HG03558 (cell line): ENCODE measurements around the gene UGT2B28.
"Not testable (repeated sequence)": the region's sequence is repeated elsewhere in the genome, so short reads cannot be mapped to it uniquely, and the experiment has no call there.

Experiments
- ATAC-seq: cut with Tn5 transposase; IDR thresholded peaks from one replicate; pipeline ENCODE4 v1.9.1; 2021; ENCODE audit warnings: moderate number of reproducible peaks; ENCODE audit not compliant: unreplicated experiment; ENCODE audit errors: extremely low read depth

The UGT2B28 gene

GRCh38 chr4:69335485-69335884 lies 55.2 kb downstream of the UGT2B28 start:
- not testable (repeated sequence) for ATAC-seq

- ATAC-seq, result not testable (repeated sequence)
Measured at GRCh38 chr4:69343114-69343513, 62.8 kb downstream of the UGT2B28 start.

- ATAC-seq, result not testable (repeated sequence)
Measured at GRCh38 chr4:69343558-69344420, 63.5 kb downstream of the UGT2B28 start.
